GM21515 (cell line): ENCODE results near the gene ATP7B.
"Not testable (repeated sequence)": the region's sequence is repeated elsewhere in the genome, so short reads cannot be mapped to it uniquely, and the experiment has no call there.

Experiments used
- ATAC-seq: cut with Tn5 transposase; IDR thresholded peaks from one replicate; pipeline ENCODE4 v1.9.1; 2021; ENCODE audit not compliant: unreplicated experiment

Gene ATP7B

DNA sequence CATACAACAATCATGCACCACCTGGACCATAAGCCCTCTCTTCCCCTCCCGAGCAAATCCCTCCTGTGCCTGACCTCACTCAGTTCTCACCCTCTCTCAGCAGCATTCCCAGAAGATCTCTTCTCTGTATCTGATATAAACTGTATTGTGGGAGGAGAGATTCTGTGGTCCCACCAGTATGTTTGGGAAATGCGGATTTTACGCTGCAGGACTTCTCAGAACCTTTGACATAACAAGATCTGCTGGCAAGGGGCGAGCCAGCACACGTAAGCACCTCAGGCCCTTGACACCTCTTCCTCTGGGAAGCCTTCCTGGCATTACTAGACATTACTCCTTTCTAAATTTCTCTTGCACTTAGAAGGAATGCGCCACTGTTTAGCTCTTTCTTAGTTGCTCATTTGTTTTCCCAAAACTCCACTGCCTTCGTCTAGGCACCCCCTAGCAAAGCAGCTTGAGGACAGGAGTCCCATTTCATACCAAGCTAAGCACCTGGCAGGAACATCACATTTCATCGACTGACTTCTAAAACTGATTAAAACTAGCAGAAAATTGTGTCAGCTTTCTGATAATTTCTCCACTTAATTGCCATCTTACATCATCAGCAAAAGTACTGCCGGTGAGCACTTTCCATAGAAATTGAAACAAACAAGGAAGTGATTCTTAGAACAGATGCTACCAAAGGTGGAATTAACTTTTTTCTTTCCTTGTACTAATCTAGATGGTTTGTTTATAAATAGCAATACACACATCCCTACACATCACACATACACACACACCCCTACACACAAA lies 86.3 kb downstream of the ATP7B start:
- no peak for ATAC-seq

DNA sequence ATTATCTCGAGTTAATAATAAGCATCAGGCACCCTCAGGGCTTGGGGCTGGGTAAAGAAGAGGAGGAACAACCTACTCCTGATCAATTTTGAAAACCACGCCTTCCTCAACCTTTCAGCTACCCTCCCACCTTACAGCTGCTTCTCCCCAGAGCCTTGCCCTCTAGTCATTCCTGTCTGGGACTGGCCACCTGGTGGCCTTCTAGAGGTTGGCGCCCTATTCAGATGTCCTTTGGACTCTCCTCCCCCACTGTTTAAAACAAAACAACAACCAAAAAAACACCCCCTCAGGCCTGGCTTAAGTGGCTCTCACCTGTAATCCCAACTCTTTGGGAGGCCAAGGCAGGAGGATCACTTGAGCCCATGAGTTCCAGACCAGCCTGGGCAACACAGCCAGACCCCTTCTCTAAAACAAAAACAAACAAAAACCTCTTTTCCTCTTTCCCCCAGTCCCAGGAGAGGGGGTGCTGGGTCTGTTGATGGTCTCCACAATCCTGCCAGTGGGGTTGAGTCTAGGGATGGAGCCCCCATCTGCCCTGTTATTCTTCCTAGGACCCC lies 87.2 kb downstream of the ATP7B start:
- ATAC-seq, result no peak

DNA sequence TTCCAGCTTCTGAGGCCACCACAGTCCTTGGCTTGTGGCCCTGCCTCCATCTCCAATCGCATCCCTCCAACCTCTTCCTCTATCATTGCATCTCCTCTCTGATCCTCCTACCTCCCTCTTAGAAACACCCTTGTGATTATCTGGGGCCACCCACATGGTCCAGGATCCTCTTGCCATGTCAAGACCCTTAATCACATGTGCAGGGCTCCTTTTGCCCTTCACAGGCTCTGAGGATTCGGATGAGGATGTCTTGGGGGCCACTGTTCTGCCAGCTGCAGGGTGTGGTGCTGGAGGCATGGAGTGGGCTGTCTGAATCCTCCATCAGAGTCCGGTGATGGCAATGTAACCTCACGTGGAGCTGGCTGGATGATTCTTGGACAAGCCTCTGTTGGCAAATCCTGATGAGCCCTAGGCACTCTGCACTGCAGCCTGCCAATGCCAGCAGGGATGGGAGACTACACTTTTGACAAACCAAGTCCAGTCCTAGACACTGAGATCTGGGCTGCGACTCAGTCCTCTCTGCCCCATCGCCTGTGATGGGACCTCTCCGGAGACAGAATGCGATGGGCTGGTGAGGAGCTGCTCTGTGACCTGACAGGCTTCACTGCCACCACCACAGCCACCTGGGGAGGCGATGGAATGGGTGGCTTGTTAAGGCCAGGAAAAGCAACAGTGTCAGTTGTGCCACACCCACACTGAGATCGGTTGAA lies 88.3 kb downstream of the ATP7B start:
- no peak for ATAC-seq

DNA sequence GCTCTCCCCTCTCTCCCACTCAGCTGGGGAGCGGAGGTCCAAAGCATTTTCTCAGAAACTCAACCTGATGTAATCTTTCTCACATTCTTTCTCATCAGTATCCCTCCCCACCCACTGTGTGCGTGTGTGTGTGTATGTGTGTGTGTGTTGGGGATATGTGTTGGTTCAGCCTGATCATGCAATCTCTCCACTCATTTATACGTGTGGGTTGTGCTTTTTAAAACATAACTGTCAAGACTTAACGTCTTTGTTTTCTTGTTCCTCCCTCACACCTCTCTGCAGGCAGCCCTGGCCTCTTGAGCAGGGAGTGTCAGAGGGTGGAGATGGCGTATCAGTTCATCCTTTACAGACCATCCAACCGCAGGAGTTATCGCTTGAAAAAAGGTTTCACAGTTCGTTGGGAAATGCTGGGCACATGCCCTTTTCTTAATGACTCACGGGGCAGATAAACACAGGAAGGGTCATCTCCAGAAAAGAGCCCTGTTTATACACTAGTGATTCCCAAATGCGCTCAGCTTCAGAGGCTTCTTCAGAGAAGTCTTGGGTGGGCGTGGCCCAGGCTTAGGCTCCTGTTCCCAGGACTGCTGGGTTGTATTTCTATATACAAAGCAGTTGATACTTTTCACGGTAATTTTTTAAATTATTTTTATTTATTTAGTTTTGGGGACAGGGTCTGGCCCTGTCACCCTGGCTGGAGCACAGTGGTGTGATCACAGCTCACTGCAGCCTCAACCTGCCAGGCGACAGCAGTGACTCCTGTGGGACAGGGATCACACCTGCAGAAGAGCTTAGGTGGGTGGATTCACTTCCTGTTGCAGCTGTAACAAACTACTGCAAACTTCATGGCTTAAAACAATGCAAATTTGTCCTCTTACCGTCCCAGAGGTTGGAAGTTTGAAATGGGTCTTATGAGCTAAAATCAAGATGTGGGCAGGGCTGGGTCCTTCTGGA lies 89.2 kb downstream of the ATP7B start:
- no peak for ATAC-seq

DNA sequence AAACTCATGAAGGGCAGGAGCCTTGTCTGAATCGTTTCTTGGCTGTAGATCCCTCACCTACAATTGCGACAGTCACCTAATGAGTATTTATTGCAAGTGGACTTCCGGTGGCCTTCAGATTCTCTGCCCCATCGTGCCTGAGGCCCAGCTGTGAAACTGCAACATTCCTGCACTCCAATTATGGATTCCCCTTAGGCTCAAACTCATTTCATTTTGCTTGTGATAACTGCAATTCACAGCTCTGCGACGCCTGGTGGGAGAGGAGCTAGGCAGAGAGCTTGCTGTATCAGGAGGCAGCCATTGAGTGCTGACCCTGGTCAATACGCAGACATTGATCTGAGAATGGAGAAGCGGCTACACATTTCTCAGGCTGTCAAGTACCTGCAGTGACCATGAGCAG lies 90.5 kb downstream of the ATP7B start:
- ATAC-seq, result no peak

DNA sequence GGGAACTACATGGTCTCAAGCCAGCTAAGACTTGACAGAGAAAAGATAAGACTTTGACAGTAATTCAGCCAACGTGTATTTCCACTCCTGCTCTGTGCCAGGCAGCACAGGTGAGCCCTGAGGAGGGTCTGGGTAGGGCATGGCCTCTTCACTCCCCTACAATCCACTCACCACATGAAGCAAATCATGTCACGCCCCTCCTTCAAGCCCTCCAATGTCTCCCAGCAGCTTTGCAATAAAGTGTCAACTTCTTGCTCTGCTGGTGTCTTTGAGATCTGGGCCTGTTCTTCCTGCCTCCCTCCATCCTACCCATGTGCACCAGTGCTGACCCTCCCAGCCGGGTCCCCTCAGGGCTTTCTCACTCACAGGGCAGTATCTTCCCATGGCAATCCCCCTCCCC lies 91.0 kb downstream of the ATP7B start:
- no peak for ATAC-seq

DNA sequence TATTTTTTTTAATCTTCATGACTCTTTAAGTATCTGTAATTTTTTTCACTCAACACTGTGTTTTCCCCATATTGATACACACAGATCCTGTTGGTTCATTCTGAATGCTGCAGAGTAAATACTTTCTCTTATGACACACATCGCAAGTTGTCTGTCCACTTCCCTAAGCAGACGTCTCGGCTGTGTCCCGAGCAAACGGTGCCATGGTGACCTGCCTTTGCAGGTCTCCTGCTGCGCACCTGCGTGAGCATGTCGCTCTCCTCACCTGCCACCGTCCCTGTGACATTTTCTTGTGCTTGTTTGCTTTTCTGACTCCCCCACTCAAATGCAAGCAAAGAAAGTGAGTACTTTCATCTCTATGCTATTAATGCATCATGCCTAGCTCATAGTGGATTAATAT lies 91.7 kb downstream of the ATP7B start:
- no peak for ATAC-seq

DNA sequence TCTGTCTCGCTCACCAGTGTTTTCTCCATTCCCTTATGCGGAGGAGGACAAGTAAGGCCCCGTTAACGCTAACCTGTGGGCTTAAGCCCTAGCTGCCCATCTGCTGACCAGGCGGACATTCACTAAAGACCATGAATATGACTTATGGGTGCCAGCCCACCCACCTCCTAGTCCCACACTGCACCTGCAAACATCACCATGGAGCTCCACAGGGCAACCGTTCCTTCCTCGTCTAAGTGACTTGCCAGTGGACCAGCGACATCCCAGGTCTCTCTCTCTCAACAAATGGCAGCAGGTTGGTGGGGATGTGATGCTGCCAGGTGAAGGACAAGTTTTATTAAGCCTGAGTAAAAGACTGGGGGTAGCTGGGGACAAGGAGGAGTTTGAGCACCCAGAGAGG lies 94.3 kb downstream of the ATP7B start:
- no peak for ATAC-seq

DNA sequence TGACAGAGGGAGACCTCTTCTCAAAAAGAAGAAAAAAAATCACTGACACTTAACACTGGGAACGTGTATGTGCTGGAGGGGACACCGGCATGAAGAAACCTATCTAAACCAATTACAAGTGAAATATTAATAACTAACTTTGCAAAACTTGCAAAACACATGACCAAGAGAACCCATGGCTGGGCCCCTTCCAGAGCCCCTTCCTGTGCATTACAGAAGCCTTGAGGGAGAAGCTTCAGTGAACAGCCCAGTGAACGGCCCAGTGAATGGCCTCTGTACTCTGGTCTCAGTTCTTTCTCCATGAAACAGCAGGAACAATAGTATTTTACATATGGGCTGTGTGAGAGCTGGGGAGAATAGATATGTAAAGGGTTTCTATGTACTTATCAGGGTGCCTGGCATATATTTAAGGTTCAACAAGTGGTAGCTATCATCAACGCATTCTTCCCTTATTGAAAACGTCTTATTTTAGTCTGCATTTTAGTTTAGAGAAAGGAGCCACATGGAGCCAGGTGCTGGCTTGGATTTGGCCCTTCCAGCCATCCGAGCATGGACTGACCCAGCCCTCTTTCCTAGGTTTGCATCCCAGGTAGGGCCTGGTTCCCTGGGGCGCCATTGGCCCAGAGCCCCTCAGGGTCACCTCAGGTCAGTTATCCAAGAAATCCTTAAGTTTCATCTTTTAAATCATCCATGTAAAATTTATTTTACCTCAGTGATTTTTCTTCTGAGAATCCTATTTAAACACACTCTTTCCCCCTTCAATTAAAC lies 95.0 kb downstream of the ATP7B start:
- no peak for ATAC-seq

DNA sequence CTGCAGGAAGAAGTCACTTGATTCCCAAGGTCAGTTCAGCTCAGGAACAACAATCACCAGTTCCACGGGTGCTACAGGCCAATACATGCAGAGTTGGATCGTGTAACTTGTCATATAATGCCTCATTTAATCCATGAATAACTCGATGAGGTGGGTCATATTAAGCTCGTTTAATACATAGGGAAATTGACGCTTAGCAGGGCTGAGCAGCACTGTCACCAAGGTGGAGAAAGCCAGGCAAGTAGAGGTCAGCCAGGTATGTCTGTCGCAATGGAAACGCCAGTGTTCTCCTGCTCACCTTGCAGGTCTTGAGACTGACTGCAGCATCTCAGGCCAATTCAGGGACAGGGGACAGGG lies 97.1 kb downstream of the ATP7B start:
- ATAC-seq, result no peak

DNA sequence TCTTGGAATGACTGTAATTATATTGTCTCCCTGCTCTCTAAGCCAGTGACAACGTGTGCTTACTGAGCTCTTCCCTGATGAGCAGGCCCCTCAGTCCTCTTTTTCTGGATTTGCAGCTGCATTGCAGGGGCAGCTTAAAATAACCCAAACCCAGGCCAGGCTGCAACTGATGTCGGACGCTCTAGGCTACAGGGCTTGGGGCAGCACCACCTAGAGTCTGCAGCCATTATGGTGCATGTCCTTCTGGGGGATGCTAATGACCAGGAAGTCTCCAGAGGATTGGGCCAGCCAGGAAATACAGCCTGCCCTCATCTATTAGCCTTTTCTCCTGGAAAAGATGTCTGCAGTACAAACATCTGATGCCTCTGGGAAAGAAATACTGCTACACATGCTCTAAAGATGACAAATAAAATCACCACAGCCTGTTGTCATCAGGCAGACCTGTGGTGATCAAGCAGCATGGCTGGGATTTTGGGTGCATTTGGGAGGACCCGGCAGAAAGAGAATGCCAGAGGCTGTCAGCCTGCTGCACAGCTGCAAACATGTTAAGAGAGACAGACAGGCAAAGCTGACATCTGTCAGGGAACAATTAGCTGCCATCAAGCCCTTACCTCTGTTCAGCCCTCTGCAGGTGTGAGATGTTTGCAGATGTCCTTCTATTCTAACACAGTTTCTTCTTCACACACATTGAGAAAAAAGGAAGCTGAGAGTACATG lies 97.7 kb downstream of the ATP7B start:
- ATAC-seq, result no peak

DNA sequence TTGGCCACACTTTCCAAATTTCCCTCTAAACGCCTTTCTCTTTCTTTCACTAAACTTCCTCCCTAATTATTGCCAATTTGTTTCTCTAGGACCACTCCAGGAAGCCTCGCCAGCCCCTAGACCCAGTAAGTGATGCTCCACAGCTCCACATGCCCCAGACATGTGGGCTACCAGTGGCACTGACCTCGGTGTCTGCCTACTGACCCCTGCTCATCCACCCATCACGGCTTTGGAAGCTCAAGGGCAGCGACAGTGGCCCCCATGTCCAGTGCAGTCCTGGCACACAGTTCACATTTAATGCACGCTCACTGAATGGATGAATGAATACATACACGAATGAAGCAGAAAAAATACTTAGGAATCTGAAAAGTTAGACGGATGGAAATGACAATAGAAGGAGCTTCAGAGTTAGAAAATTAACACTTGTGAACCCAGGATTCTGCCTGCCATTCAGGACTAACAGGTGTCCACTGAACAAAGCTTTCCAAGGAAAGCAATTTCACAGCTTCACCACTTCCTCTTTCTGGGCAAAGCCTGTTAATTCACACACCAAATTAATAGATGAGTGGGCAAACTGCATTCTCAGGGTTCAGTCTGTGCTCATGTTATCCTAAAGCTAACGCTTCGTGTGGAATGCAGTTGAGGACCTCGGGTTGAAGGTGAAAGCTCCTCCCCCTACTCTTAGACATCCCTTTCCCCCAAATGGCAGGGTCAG lies 98.6 kb downstream of the ATP7B start:
- ATAC-seq, result no peak

DNA sequence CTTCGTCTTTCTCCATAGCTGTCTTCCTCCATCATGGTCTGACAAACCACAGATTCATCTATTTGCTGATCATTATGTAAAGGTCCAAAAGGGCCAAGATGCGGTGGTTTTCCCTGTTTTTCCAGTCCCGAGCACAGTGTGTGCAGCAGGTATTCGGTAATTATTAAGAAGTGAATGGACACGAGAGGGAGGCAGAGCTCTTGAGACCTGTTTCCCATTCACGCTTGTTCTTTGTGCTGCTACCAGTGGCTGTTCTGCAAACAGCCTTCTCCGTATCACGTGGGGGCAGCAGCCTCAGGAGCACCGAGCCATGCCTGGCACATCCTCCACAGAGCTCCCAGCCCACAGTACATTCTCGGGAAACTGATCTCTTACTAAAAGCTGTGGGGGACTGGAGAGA lies 99.2 kb downstream of the ATP7B start:
- no peak for ATAC-seq

DNA sequence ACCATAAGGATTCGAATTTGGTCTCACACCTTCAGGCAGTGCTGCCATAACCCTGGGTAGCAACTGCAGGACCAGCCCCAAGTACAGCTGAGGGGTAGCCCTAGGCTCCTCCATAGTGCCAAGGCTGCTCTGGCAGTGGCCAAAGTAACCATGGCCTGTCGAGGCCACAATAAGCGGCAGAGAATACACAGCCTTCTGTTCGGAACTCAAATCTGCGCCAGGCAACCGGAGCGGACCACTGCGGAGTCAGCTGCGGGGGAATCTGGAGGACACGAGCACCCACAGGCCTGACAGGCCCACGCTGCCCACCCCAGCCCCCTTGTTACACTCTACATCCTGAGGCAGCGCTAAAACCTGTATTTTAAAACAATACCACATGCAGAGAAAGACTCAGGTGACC lies 100.7 kb downstream of the ATP7B start:
- ATAC-seq, result no peak

DNA sequence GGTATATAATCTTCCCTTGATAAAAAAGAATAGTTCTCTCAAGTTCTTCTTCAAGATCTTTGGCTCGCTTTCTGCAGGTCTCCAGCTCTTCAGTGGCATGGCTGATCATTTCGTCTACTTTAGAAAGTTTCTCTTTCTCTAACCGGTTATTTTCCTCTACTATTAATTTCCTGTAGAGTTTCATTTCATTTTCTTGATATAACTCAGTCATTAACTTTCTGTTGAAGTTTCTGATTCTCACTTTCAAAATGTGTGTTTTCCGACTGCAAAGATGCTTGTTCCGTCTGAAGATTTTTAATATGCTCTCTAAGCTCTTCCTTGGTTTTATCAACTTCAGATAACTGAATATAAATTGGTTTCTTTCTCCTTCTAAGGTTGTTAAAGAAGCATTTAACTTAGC lies 102.0 kb downstream of the ATP7B start:
- not testable (repeated sequence) for ATAC-seq

DNA sequence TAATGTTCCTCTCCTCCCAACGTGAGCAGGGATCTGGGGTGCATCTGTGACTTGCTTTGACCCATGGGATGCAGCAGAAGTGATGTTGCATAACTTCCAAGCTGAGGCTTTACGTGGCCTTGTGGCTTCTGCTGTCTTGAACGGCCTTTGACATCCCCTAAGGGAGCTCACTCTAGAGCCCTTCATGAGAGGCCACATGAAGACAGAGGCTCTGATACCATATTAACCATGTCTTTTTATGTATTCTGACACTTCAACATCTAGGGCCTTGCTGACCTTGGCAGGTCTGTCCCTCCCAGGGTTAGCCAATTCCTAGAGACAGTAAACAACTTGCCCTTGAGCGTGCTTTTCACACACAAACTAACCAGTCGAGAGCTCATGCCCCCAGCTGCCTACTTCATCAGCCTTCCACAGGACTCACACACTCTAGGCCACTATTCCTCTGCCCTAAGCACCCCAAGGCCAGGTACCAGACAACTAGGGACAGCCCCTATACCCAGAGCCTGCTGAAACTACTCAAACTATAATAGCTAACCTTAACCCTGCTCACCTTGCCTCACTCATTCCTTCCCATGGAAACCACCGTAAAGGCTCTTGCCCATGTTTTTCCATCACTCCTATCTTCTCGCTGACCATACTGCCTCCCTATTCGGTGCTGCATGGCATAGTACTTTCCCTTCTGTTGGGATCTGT lies 104.1 kb downstream of the ATP7B start:
- no peak for ATAC-seq

DNA sequence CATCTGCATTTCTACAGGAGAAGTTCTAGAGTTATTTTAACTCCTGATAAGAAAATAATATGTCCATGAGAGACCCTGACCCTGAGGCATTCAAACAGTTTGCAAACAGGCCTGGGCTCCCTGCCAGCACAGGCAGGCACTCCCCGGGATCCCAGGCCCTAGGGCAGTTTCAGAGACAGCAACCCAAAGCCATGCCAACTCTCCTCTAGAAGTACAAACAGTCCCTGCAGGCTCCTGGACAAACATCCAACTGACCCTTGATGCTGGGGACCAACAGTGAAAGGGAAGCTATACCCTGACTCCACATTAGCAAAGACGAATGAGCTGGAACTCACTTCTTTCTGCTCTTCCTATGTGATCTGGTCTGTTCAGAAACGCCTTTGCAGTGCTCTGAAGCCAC lies 104.7 kb downstream of the ATP7B start:
- ATAC-seq, result no peak

DNA sequence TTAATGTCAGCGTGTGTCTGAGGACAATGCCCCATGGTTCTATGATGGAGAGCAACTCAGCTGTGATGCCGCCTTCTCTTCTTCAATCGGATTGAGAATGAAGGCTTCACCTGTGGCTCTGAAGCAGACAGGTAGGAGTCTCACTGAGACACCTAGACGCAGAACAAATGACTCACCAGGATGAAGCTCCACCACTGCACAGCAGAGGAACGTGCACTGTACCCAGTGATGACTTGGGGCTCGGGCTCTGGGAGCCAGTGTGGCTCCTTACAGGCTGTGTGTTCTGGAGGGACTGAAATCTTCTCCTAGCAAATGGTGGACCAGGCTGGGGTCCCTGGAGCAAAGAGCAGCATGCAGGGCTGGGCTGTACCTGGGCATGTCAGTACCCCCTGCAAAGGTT lies 105.5 kb downstream of the ATP7B start:
- ATAC-seq, result no peak

DNA sequence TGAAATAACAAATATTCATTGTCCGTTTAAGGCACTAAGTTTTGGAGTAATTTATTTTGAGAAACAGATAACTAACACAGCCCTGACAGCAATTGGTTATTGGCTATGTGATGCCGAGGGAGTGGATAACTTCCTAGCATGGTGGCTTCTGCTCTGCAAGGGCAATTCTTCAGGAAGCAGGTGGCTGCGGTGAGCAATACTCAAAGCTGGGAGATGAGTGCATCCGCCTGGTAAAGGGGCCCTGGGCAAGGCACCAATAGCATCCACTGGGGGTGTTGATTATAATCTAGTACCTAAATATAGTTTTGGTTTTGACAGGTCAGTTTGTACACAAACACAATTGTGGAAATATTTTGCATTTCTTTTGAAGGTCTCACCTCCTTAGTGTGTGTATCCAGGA lies 108.5 kb downstream of the ATP7B start:
- no peak for ATAC-seq
